NCI-H1417 (cell line): ENCODE data around the gene TAF4B.
A peak's percentile ranks its signal among the peaks of the same experiment; 100 is the strongest.
"Not testable (repeated sequence)": the region's sequence is repeated elsewhere in the genome, so short reads cannot be mapped to it uniquely, and the experiment has no call there.

ENCODE experiments used
- DNase-seq, 3 experiments: peaks; one replicate each; lab custom pipeline; 2025; lab: John Stamatoyannopoulos, UW

The TAF4B gene

GRCh38 chr18:26381555-26381954, 155.3 kb downstream of the TAF4B start:
- DNase-seq = not testable (repeated sequence)

GRCh38 chr18:26383454-26384270, 157.4 kb downstream of the TAF4B start:
- DNase-seq = peak; percentile 32 to 76 (median 48)

GRCh38 chr18:26386002-26386401, 159.8 kb downstream of the TAF4B start:
- DNase-seq = peak in 1 of 3 experiments; percentile 49

GRCh38 chr18:26386441-26386840, 160.2 kb downstream of the TAF4B start:
- no peak for DNase-seq

- no peak for DNase-seq
These were observed 167.9 kb downstream of the TAF4B start for GRCh38 chr18:26394047-26394654.

GRCh38 chr18:26397019-26397418, 170.8 kb downstream of the TAF4B start:
- DNase-seq = no peak

- no peak for DNase-seq
These were observed 177.2 kb downstream of the TAF4B start for GRCh38 chr18:26403491-26403890.

- DNase-seq = peak in 2 of 3 experiments; percentile 47 to 79
These were observed 179.1 kb downstream of the TAF4B start for GRCh38 chr18:26405190-26405801.

GRCh38 chr18:26406324-26406723, 180.1 kb downstream of the TAF4B start:
- no peak for DNase-seq

- DNase-seq = no peak
These were observed 180.7 kb downstream of the TAF4B start for GRCh38 chr18:26406854-26407517.

- DNase-seq = no peak
These were observed 181.7 kb downstream of the TAF4B start for GRCh38 chr18:26407736-26408601.

- DNase-seq = no peak
These were observed 182.8 kb downstream of the TAF4B start for GRCh38 chr18:26409091-26409490.

GRCh38 chr18:26414901-26415440, 188.7 kb downstream of the TAF4B start:
- DNase-seq = no peak

GRCh38 chr18:26415631-26416030, 189.4 kb downstream of the TAF4B start:
- DNase-seq = no peak

- DNase-seq = no peak
These were observed 190.5 kb downstream of the TAF4B start for GRCh38 chr18:26416652-26417150.

GRCh38 chr18:26417190-26417589, 190.9 kb downstream of the TAF4B start:
- DNase-seq = no peak

- DNase-seq = no peak
These were observed 192.0 kb downstream of the TAF4B start for GRCh38 chr18:26418225-26418624.

- no peak for DNase-seq
These were observed 193.5 kb downstream of the TAF4B start for GRCh38 chr18:26419746-26420145.

GRCh38 chr18:26421503-26421902, 195.3 kb downstream of the TAF4B start:
- no peak for DNase-seq

- no peak for DNase-seq
These were observed 195.7 kb downstream of the TAF4B start for GRCh38 chr18:26421931-26422330.
